DND-41 (cell line): ENCODE measurements around the gene CEACAM16.

Source experiments
- ATAC-seq: fragments of 200-7000 bp; cut with Tn5 transposase; 3 replicates; pipeline ENCODE4 v1.9.1; 2021; ENCODE audit warnings: low read depth; ENCODE audit not compliant: insufficient read depth
- DNase-seq: peaks from one replicate; pipeline ENCODE4 v3.0.0-alpha.2; 2020
- H2AFZ ChIP-seq: 2 replicates; pipeline ENCODE4 v1.6.0; 2012; ENCODE audit warnings: low read depth, low read length
- H3K27ac ChIP-seq: 2 replicates; pipeline ENCODE4 v1.5.1; 2012; ENCODE audit warnings: low read length, inconsistent platforms
- H3K27me3 ChIP-seq: fragments of 200-600 bp; sonication (generic); 2 replicates; pipeline ENCODE4 v1.6.0; 2012; ENCODE audit warnings: low read length, mild to moderate bottlenecking, inconsistent platforms; ENCODE audit not compliant: insufficient read depth, poor library complexity
- H3K36me3 ChIP-seq: 2 replicates; pipeline ENCODE4 v1.5.1; 2012; ENCODE audit warnings: low read length, inconsistent platforms; ENCODE audit not compliant: insufficient read depth
- H3K4me1 ChIP-seq: 2 replicates; pipeline ENCODE4 v1.5.1; 2012; ENCODE audit warnings: mild to moderate bottlenecking, low read length; ENCODE audit not compliant: insufficient read depth
- H3K4me2 ChIP-seq: 2 replicates; pipeline ENCODE4 v1.6.0; 2012; ENCODE audit warnings: mild to moderate bottlenecking, moderate library complexity, low read length, inconsistent platforms; ENCODE audit not compliant: insufficient read depth
- H3K4me3 ChIP-seq, 2 experiments: fragments of 200-600 bp in 1 of 2; shearing (Covaris generic) in 1 of 2; 2 replicates each; pipeline ENCODE4 v1.5.1; 2012 to 2016; ENCODE audit warnings: inconsistent platforms in 2 of 2, low read length in 2 of 2, mild to moderate bottlenecking in 2 of 2, low read depth in 1 of 2, moderate library complexity in 1 of 2
- H3K79me2 ChIP-seq: 2 replicates; pipeline ENCODE4 v1.6.0; 2012; ENCODE audit warnings: low read length, inconsistent platforms; ENCODE audit not compliant: insufficient read depth
- H3K9ac ChIP-seq: 2 replicates; pipeline ENCODE4 v1.6.0; 2012; ENCODE audit warnings: low read depth, mild to moderate bottlenecking, inconsistent platforms, low read length, moderate library complexity
- H3K9me3 ChIP-seq: 2 replicates; pipeline ENCODE4 v1.5.1; 2012; ENCODE audit warnings: low read length, moderate library complexity, mild to moderate bottlenecking, inconsistent platforms; ENCODE audit not compliant: insufficient read depth, severe bottlenecking
- H4K20me1 ChIP-seq: 2 replicates; pipeline ENCODE4 v1.6.0; 2012; ENCODE audit warnings: low read length; ENCODE audit not compliant: insufficient read depth
- EZH2 ChIP-seq: IDR thresholded peaks from 3 replicates; pipeline ENCODE4 v1.6.1; 2012; ENCODE audit warnings: borderline replicate concordance, low read depth, mild to moderate bottlenecking, moderate library complexity, low read length, inconsistent platforms; ENCODE audit not compliant: severe bottlenecking
- TF ChIP-seq, protein P1 (sequence below): IDR thresholded peaks from 2 replicates; pipeline ENCODE4 v1.5.1; 2012; ENCODE audit warnings: borderline replicate concordance, low read length, moderate library complexity, mild to moderate bottlenecking; ENCODE audit not compliant: poor library complexity, severe bottlenecking; ENCODE audit errors: extremely low read depth

Gene CEACAM16

DNA sequence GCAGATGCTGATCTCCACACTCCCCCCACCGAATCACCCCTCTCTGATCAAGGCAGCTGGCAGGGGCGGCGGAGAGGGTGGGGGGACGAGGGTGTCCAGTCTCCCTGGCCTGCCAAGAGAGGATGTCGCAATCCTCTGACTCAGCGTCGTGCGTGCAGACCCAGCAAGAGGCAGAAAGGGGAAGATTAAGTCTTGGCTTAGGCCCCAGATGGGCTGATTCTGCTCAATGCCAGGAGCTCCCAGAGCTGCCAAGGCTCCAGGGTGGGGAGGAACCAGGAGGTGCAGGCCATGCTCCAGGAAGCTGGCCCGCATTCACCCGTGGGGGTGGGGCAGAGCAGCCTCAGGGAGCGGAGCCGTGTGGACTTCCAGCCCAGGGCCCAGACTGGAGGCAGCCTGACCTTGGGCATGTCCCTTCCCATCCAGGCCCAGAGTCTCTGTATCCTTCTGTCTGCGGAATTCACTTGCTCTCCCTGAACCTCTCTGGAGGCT is 42.9 kb downstream of the CEACAM16 start:
- no peaks in the 10 kb centered on the region for H3K36me3 ChIP-seq
- H3K4me2 ChIP-seq = no peak overlapping the region
- no peak overlapping the region for H2AFZ ChIP-seq
- no peak overlapping the region for H3K9ac ChIP-seq
- DNase-seq = no peak
- H3K4me3 ChIP-seq = no peak overlapping the region
- no peak overlapping the region for H3K27ac ChIP-seq
- H3K9me3 ChIP-seq = no peaks in the 10 kb centered on the region
- H3K4me1 ChIP-seq = 0 out of 2 replicates have a peak, but pooled peaks cover under 1% of the 10 kb centered on the region
- H3K27me3 ChIP-seq = peaks cover 6% of the 10 kb centered on the region
- TF ChIP-seq, protein P1, sequence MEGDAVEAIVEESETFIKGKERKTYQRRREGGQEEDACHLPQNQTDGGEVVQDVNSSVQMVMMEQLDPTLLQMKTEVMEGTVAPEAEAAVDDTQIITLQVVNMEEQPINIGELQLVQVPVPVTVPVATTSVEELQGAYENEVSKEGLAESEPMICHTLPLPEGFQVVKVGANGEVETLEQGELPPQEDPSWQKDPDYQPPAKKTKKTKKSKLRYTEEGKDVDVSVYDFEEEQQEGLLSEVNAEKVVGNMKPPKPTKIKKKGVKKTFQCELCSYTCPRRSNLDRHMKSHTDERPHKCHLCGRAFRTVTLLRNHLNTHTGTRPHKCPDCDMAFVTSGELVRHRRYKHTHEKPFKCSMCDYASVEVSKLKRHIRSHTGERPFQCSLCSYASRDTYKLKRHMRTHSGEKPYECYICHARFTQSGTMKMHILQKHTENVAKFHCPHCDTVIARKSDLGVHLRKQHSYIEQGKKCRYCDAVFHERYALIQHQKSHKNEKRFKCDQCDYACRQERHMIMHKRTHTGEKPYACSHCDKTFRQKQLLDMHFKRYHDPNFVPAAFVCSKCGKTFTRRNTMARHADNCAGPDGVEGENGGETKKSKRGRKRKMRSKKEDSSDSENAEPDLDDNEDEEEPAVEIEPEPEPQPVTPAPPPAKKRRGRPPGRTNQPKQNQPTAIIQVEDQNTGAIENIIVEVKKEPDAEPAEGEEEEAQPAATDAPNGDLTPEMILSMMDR = no peak
- TF ChIP-seq EZH2 = no peak
- peaks cover 7% of the 10 kb centered on the region for H4K20me1 ChIP-seq
- no peaks in the 10 kb centered on the region for H3K79me2 ChIP-seq
- ATAC-seq = no peak

DNA sequence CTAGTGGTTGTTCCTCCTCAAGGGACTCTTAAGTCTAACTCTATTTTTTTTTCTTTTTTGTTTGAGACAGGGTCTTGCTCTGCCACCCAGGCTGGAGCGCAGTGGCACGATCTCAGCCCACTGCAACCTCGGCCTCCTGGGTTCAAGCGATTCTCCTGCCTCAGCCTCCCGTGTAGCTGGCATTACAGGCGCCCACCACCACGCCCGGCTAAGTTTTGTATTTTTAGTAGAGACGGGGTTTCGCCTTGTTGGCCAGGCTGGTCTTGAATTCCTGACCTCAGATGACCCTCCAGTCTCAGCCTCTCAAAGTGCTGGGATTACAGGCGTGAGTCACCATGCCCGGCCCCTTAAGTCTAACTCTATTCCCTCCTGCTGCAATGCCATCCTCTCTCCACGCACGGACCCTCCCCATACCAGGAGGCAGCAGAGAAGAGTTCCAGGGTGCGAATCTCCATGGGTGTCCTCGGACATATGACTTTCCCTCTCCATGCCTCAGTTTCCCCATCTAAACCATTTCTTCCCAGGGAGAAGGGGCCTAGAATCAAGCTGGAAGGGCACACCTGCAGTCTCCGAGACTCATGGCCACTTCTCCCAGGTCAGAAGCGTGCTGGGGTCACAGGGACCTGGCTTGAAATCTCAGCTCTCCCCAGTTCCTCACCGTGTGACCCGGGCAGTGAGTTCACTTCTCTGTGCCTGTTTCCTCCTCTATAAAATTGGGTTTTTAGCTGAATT is 43.5 kb downstream of the CEACAM16 start:
- Histone ChIP-seq H3K27ac (no peak overlapping the region), H3K4me2 (no peak overlapping the region), H4K20me1 (peaks cover 7% of the 10 kb centered on the region), H3K4me3 (no peak overlapping the region), H3K79me2 (no peaks in the 10 kb centered on the region), H3K4me1 (peaks cover 6% of the 10 kb centered on the region), H3K9ac (no peak overlapping the region), H3K36me3 (no peaks in the 10 kb centered on the region), H2AFZ (no peak overlapping the region), H3K27me3 (peaks cover 12% of the 10 kb centered on the region), H3K9me3 (no peaks in the 10 kb centered on the region)
- TF ChIP-seq, protein P1 = no peak
- TF ChIP-seq EZH2 = no peak
- DNase-seq (no peak), ATAC-seq (no peak)

DNA sequence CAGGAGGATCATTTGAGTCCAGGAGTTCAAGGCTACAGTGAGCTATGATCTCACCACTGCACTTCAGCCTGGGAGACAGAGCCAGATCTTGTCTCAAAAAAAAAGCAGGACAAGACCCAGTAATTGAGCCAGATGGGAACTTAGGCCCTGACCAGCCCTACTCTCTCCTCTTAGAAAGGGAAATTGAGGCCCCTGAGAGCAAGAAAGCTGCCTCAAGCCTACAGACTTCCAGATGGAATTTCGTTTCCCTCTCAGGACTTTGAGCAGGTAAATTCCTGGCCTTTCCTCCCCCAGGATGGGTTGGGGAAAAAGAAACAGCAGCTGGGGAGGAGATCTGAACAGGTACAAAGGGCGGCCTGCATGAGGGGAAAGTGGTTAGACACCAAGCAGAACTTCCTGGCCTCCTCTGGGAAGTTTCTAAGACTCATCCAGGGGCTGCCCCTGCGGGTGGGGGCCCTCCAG is 46.0 kb downstream of the CEACAM16 start:
- Histone ChIP-seq H3K9ac (no peak overlapping the region), H3K79me2 (no peaks in the 10 kb centered on the region), H4K20me1 (peaks cover 11% of the 10 kb centered on the region), H3K36me3 (no peaks in the 10 kb centered on the region), H3K27ac (no peak overlapping the region), H3K27me3 (peaks cover 19% of the 10 kb centered on the region), H3K4me1 (peaks cover 13% of the 10 kb centered on the region), H3K4me2 (no peak overlapping the region), H3K4me3 (no peak overlapping the region), H2AFZ (no peak overlapping the region), H3K9me3 (no peaks in the 10 kb centered on the region)
- DNase-seq (no peak), ATAC-seq (no peak)
- TF ChIP-seq EZH2 = no peak
- TF ChIP-seq, protein P1 = no peak
